H1 (cell line): Measurements from ENCODE around the gene TEX29. TPM values are rescaled to one million over a fixed set of nuclear protein-coding genes. Genes with fewer than 3 reads are reported as not detected.

Experiments
- CTCF ChIA-PET: fragments of 300-600 bp; sonication (Branson Sonifier 250); formaldehyde crosslinking; loops from one replicate; lab custom pipeline; 2021; ENCODE audit not compliant: partially characterized antibody; lab: Charles Lee
- POLR2A ChIA-PET: fragments of 300-600 bp; sonication (Branson Sonifier 250); formaldehyde crosslinking; loops from one replicate; lab custom pipeline; 2021; ENCODE audit warnings: inconsistent platforms; ENCODE audit not compliant: partially characterized antibody; lab: Charles Lee
- DNase-seq, 2 experiments: peaks; one replicate each; pipeline versions ENCODE4 v3.0.0 to v3.0.0-alpha.2; 2010 to 2022; ENCODE audit warnings: low spot score in 2 of 2, low read depth in 1 of 2, mixed read lengths in 1 of 2
- FAIRE-seq: peaks from 2 replicates; lab custom pipeline; 2011; peaks lifted over from hg19 to GRCh38; lab: Jason Lieb, UNC
- H2AFZ ChIP-seq: 2 replicates; pipeline ENCODE4 v1.8.1; 2012; ENCODE audit warnings: low read length, inconsistent platforms
- H2AK5ac ChIP-seq: 2 replicates; pipeline ENCODE4 v1.6.1; 2013; ENCODE audit warnings: low read depth, low read length
- H2BK120ac ChIP-seq: replicated peaks from 2 replicates; pipeline ENCODE3; 2013; ENCODE audit warnings: low read depth, low read length, inconsistent platforms
- H2BK12ac ChIP-seq: 2 replicates; pipeline ENCODE4 v1.6.1; 2013; ENCODE audit warnings: low read depth, low read length
- H2BK15ac ChIP-seq: 2 replicates; pipeline ENCODE4 v1.6.1; 2013; ENCODE audit warnings: low read length
- H2BK20ac ChIP-seq: 2 replicates; pipeline ENCODE4 v1.6.1; 2013; ENCODE audit warnings: low read length
- H2BK5ac ChIP-seq: 2 replicates; pipeline ENCODE4 v1.6.1; 2013; ENCODE audit warnings: low read depth, low read length
- H3K14ac ChIP-seq: 2 replicates; pipeline ENCODE4 v1.6.1; 2013; ENCODE audit warnings: inconsistent platforms; ENCODE audit not compliant: insufficient read length
- H3K18ac ChIP-seq: 2 replicates; pipeline ENCODE4 v1.6.1; 2013; ENCODE audit warnings: low read length; ENCODE audit errors: extremely low read depth
- H3K23ac ChIP-seq: 2 replicates; pipeline ENCODE4 v1.6.1; 2013; ENCODE audit warnings: inconsistent platforms; ENCODE audit not compliant: insufficient read length
- H3K23me2 ChIP-seq: 2 replicates; pipeline ENCODE4 v1.6.1; 2013; ENCODE audit warnings: low read depth, low read length
- H3K27ac ChIP-seq: 2 replicates; pipeline ENCODE4 v1.6.1; 2011; ENCODE audit warnings: low read depth, low read length, inconsistent platforms
- H3K27me3 ChIP-seq, 4 experiments: replicated peaks in 1 of 4; 1 replicate in 1 of 4; 2 replicates in 3 of 4; pipeline versions ENCODE4 v1.6.1 to v1.8.1; 2011 to 2013; ENCODE audit warnings: low read length in 3 of 4, mild to moderate bottlenecking in 3 of 4, inconsistent platforms in 2 of 4, mixed read lengths in 2 of 4, moderate library complexity in 1 of 4; ENCODE audit not compliant: control insufficient read depth in 3 of 4, insufficient read depth in 3 of 4; ENCODE audit errors: extremely low read depth in 1 of 4
- H3K36me3 ChIP-seq, 4 experiments: 2 replicates each; pipeline versions ENCODE4 v1.6.1 to v1.8.1; 2011 to 2013; ENCODE audit warnings: mild to moderate bottlenecking in 4 of 4, low read length in 3 of 4, moderate library complexity in 2 of 4, control low read depth in 1 of 4, inconsistent platforms in 1 of 4; ENCODE audit not compliant: insufficient read depth in 4 of 4, control insufficient read depth in 2 of 4
- H3K4ac ChIP-seq: replicated peaks from 2 replicates; pipeline ENCODE3; 2013; ENCODE audit warnings: low read length, low read depth, mixed read lengths, inconsistent platforms; ENCODE audit not compliant: insufficient read length
- H3K4me1 ChIP-seq, 4 experiments: replicated peaks in 1 of 4; 1 replicate in 1 of 4; 2 replicates in 3 of 4; pipeline versions ENCODE4 v1.6.1 to v1.8.1; 2011 to 2013; ENCODE audit warnings: low read length in 3 of 4, inconsistent platforms in 2 of 4, mixed read lengths in 1 of 4; ENCODE audit not compliant: insufficient read depth in 4 of 4, control insufficient read depth in 3 of 4
- H3K4me2 ChIP-seq, 2 experiments: 2 replicates each; pipeline versions ENCODE4 v1.6.1 to v1.8.1; 2011 to 2013; ENCODE audit warnings: low read depth in 2 of 2, low read length in 2 of 2, control low read depth in 1 of 2, inconsistent platforms in 1 of 2, mild to moderate bottlenecking in 1 of 2; ENCODE audit not compliant: insufficient read depth in 1 of 2
- H3K4me3 ChIP-seq, 4 experiments: fragments of 200-600, 300-600 bp in 1 of 4; sonication (generic), shearing (Covaris generic), sonication (Bioruptor Twin) in 1 of 4; 2 replicates each; pipeline versions ENCODE4 v1.5.1 to v1.8.1; 2011 to 2016; ENCODE audit warnings: low read length in 4 of 4, low read depth in 3 of 4, control low read depth in 2 of 4, inconsistent platforms in 2 of 4, mild to moderate bottlenecking in 2 of 4, mixed read lengths in 1 of 4, moderate library complexity in 1 of 4; ENCODE audit not compliant: insufficient read depth in 2 of 4; ENCODE audit errors: extremely low read depth in 1 of 4
- H3K56ac ChIP-seq: replicated peaks from 2 replicates; pipeline ENCODE3; 2013; ENCODE audit warnings: low read depth, mild to moderate bottlenecking, mixed read lengths, low read length, inconsistent platforms; ENCODE audit not compliant: insufficient read length
- H3K79me1 ChIP-seq: 2 replicates; pipeline ENCODE4 v1.6.1; 2013; ENCODE audit warnings: low read depth, low read length, control low read depth
- H3K79me2 ChIP-seq, 2 experiments: 2 replicates each; pipeline versions ENCODE4 v1.6.1 to v1.8.1; 2012 to 2013; ENCODE audit warnings: low read length in 2 of 2, mild to moderate bottlenecking in 2 of 2, inconsistent platforms in 1 of 2; ENCODE audit not compliant: insufficient read depth in 2 of 2, control insufficient read depth in 1 of 2
- H3K9ac ChIP-seq, 4 experiments: replicated peaks in 1 of 4; 1 replicate in 1 of 4; 2 replicates in 3 of 4; pipeline versions ENCODE4 v1.6.1 to v1.8.1; 2011 to 2013; ENCODE audit warnings: low read depth in 3 of 4, low read length in 3 of 4, control low read depth in 2 of 4, mild to moderate bottlenecking in 2 of 4, moderate library complexity in 2 of 4, inconsistent platforms in 1 of 4; ENCODE audit errors: extremely low read depth in 1 of 4
- H3K9me3 ChIP-seq, 2 experiments: 2 replicates each; pipeline versions ENCODE4 v1.6.1 to v1.8.1; 2012 to 2013; ENCODE audit warnings: mild to moderate bottlenecking in 2 of 2, moderate library complexity in 2 of 2, control low read depth in 1 of 2, inconsistent platforms in 1 of 2, low read depth in 1 of 2, low read length in 1 of 2, mixed read lengths in 1 of 2; ENCODE audit not compliant: insufficient read depth in 2 of 2
- H4K20me1 ChIP-seq, 2 experiments: replicated peaks in 1 of 2; 2 replicates each; pipeline versions ENCODE3 to v1.8.1; 2011 to 2013; ENCODE audit warnings: inconsistent platforms in 2 of 2, low read length in 2 of 2, mild to moderate bottlenecking in 1 of 2; ENCODE audit not compliant: insufficient read depth in 2 of 2, control insufficient read depth in 1 of 2
- H4K5ac ChIP-seq: 2 replicates; pipeline ENCODE4 v1.6.1; 2013; ENCODE audit warnings: low read length, low read depth, mixed read lengths, inconsistent platforms; ENCODE audit not compliant: insufficient read length
- H4K8ac ChIP-seq: 2 replicates; pipeline ENCODE4 v1.8.0; 2013; ENCODE audit warnings: mild to moderate bottlenecking, moderate library complexity, low read length, inconsistent platforms; ENCODE audit not compliant: insufficient read depth; ENCODE audit errors: extremely low read depth
- H4K91ac ChIP-seq: replicated peaks from 2 replicates; pipeline ENCODE3; 2013; ENCODE audit warnings: low read length, mixed read lengths, inconsistent platforms; ENCODE audit not compliant: insufficient read length
- CEBPB ChIP-seq: IDR thresholded peaks from 2 replicates; pipeline ENCODE4 v1.6.1; 2012; ENCODE audit warnings: low read depth, low read length
- MAX ChIP-seq: IDR thresholded peaks from 2 replicates; pipeline ENCODE4 v1.6.1; 2012; ENCODE audit warnings: inconsistent platforms
- WGBS, 2 experiments: shearing (Covaris generic) in 1 of 2; methylation state at CpG; one replicate each; pipeline versions ENCODE4 v1.1.6 to v1.1.7; 2013 to 2015; ENCODE audit warnings: low lambda C conversion rate in 2 of 2, mixed read lengths in 2 of 2, inconsistent platforms in 1 of 2, low coverage in 1 of 2, missing lambda C conversion rate in 1 of 2; ENCODE audit not compliant: insufficient replicate concordance in 2 of 2, insufficient coverage in 1 of 2, insufficient read length in 1 of 2; ENCODE audit errors: extremely low coverage in 1 of 2, missing lambda C conversion rate in 1 of 2; 5-methylcytosine and 5-hydroxymethylcytosine counted together
- polyA plus RNA-seq, 7 experiments: library from polyadenylated mRNA; depleted of rRNA in 3 of 7; stranded (reverse) in 5 of 7; unstranded in 2 of 7; fragments of >200 nt in 5 of 7; fragments of 200-250 nt in 2 of 7; gene quantifications; 1 replicate in 5 of 7; 2 replicates in 1 of 7; 4 replicates in 1 of 7; pipeline versions ENCODE4 v1.2.1 to v1.2.3, GENCODE V29; 2011 to 2013; ENCODE audit warnings: missing spikeins in 2 of 7, mixed read lengths in 2 of 7
- total RNA-seq: library from RNA; stranded (reverse); fragmentation: NEBNext Ultra II Directional; extraction: Animal tissue kit (Norgen Biotek cat#: 25700); gene quantifications from 2 replicates; pipeline ENCODE4 v1.2.1, GENCODE V29; 2021

The TEX29 gene
- total and polyA plus RNA-seq, 2 of the 8 experiments (the other 6 are each of a cell fraction or from before 2014, with no cell fraction given): 0.08 TPM; not detected in 1

- Histone ChIP-seq H3K23me2 (no peaks in the 10 kb centered on the region), H4K20me1 (no peaks in the 10 kb centered on the region), H3K4me2 (no peak overlapping the region), H3K27me3 (no peaks in the 10 kb centered on the region), H2BK20ac (no peak overlapping the region), H2BK120ac (no peak overlapping the region), H3K4me3 (no peak overlapping the region), H2BK5ac (no peak overlapping the region), H4K5ac (no peak overlapping the region), H3K18ac (no peak overlapping the region), H3K79me2 (no peaks in the 10 kb centered on the region), H3K4ac (no peak overlapping the region), H3K9me3 (no peaks in the 10 kb centered on the region), H3K9ac (no peak overlapping the region), H3K36me3 (no peaks in the 10 kb centered on the region), H2AK5ac (no peak overlapping the region), H3K56ac (no peak overlapping the region), H4K8ac (no peak overlapping the region), H2BK12ac (no peak overlapping the region), H4K91ac (no peak overlapping the region), H2BK15ac (no peak overlapping the region), H3K14ac (no peak overlapping the region), H2AFZ (no peak overlapping the region), H3K23ac (no peak overlapping the region), H3K27ac (no peak overlapping the region), H3K4me1 (no peaks in the 10 kb centered on the region; a peak in 1 of 7 replicates), H3K79me1 (no peaks in the 10 kb centered on the region)
- FAIRE-seq (no peak), DNase-seq (no peak)
- POLR2A ChIA-PET: no interaction called here
- TF ChIP-seq CEBPB (peak; percentile 71; the same call in 1 of the 2 replicates), MAX (no peak)
- WGBS, 2 experiments: 91% methylated on average over 29 of the region's 29 CpGs; no CpG with 5 or more reads in 1 of the 2 experiments
- CTCF ChIA-PET: interaction anchor here (0.7 kb wide), 1 partner anchor 106 kb away, joined by 3 read pairs; no protein-coding TSS in a partner anchor
Observed at GRCh38 chr13:111370570-111371535, 50.4 kb downstream of the TEX29 start.
